Sigmoid colon (tissue), 4 donors: ENCODE measurements around the gene QPCT.

Experiments
- CTCF ChIP-seq, 4 experiments: fragments of 450-650 bp in 3 of 4; fragments of 200-600 bp in 1 of 4; IDR thresholded peaks; one replicate each; pipeline ENCODE4 v1.5.1; 2016 to 2019; ENCODE audit warnings: antibody characterized with exemption in 4 of 4, mild to moderate bottlenecking in 3 of 4, moderate library complexity in 2 of 4
- EP300 ChIP-seq, 4 donors: sonication (generic); formaldehyde crosslinking; IDR thresholded peaks; one replicate each; pipeline ENCODE4 v1.6.1; 2017; ENCODE audit warnings: antibody characterized with exemption in 4 of 4
- POLR2A ChIP-seq, 2 donors: fragments of 450-650 bp; IDR thresholded peaks; one replicate each; pipeline ENCODE4 v1.6.1; 2016; ENCODE audit warnings: antibody characterized with exemption in 2 of 2, mild to moderate bottlenecking in 2 of 2, moderate library complexity in 2 of 2
- POLR2AphosphoS5 ChIP-seq, 4 donors: sonication (generic); formaldehyde crosslinking; IDR thresholded peaks; one replicate each; pipeline ENCODE4 v1.6.1; 2017; ENCODE audit warnings: antibody characterized with exemption in 4 of 4

DNA sequence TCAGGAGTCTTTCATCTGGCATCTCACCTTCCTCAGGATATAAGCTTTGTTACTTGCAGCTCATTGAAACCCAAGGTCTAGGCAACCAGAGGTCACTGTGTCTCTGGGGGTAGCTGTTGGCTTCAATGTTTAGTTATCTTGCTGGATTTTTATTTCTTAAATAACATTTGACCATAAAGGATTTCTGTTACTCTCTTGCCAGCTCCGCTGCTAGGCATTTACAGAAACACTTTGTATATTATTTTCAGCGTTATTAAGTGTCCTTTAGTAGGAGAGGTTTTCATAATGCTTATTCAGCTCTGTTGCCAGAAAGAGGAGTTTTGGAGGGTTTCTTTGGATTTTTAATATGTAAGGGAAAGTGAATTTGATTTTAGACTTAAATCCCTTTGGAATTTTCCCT lies 61.4 kb downstream of the QPCT start:
- TF ChIP-seq POLR2A (IDR thresholded peaks at IDR 0.05) (no peak), EP300 (IDR thresholded peaks at IDR 0.05) (no peak), CTCF (IDR thresholded peaks at IDR 0.05) (no peak), POLR2AphosphoS5 (IDR thresholded peaks at IDR 0.05) (no peak)
